Upper lobe of left lung (tissue), 4 donors: ENCODE measurements around the gene FGF21.

Experiments
- POLR2A ChIP-seq, 4 donors: fragments of 450-650 bp; IDR thresholded peaks; one replicate each; pipeline ENCODE4 v1.5.1; 2016 to 2017; ENCODE audit warnings: antibody characterized with exemption in 4 of 4, mild to moderate bottlenecking in 2 of 4
- POLR2AphosphoS5 ChIP-seq, 2 donors: sonication (generic); formaldehyde crosslinking; IDR thresholded peaks; one replicate each; pipeline ENCODE4 v1.5.1; 2017; ENCODE audit warnings: antibody characterized with exemption in 2 of 2
- TF ChIP-seq, protein P1 (sequence below), 6 experiments: fragments of 450-650 bp in 4 of 6; fragments of 200-600 bp in 2 of 6; sonication (generic) in 2 of 6; IDR thresholded peaks; one replicate each; pipeline ENCODE4 v1.5.1; 2016 to 2019; ENCODE audit warnings: antibody characterized with exemption in 6 of 6

DNA sequence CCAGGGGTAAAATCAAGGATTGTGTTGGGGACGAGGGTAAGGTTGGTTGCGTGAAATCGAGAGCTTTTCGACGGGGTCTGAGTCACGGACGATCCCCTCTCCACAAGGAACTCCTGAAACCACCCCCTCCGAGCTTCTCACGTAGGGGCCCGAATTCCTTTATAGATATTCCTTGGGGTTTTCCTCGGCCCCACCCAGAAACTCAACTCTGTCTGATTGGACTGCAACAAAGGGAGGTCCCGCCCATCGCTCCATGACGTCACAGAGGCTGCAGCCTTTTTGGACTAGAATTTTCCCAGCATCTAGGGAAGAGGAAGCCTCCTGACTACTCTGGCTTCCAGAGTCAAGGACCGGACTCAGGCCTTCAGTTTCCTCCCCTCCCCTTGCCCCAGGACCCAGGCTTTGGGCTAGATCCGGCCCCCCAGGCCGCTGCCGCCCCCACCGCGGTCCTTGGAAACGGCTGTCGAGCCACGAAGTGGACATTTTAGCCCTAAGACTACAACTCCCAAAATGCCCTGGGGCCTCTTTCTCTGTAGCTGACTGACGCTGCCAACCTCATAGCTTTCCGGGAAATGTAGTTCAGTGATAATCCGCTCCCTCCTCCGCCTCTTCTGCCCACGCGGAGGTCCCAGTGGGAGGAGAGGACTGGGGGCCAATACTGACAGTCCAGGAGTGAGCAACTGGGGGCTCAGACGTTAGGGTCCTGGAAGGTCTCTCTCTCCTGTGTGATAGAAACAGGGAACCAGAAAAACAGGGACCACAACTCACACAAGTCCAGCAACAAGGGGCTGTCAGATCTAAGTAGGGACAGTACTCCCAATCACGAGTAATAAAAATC lies 8.4 kb upstream of the FGF21 start, which contains the start of gene IZUMO1:
- TF ChIP-seq, protein P1, sequence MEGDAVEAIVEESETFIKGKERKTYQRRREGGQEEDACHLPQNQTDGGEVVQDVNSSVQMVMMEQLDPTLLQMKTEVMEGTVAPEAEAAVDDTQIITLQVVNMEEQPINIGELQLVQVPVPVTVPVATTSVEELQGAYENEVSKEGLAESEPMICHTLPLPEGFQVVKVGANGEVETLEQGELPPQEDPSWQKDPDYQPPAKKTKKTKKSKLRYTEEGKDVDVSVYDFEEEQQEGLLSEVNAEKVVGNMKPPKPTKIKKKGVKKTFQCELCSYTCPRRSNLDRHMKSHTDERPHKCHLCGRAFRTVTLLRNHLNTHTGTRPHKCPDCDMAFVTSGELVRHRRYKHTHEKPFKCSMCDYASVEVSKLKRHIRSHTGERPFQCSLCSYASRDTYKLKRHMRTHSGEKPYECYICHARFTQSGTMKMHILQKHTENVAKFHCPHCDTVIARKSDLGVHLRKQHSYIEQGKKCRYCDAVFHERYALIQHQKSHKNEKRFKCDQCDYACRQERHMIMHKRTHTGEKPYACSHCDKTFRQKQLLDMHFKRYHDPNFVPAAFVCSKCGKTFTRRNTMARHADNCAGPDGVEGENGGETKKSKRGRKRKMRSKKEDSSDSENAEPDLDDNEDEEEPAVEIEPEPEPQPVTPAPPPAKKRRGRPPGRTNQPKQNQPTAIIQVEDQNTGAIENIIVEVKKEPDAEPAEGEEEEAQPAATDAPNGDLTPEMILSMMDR (IDR thresholded peaks at IDR 0.05) = no peak
- no peak for TF ChIP-seq POLR2A (IDR thresholded peaks at IDR 0.05)
- no peak for TF ChIP-seq POLR2AphosphoS5 (IDR thresholded peaks at IDR 0.05)
